Neural cell (in vitro differentiated cells): Measurements from ENCODE around the gene TIMM9. TPM values are rescaled to one million over a fixed set of nuclear protein-coding genes. Genes with fewer than 3 reads are reported as not detected.

Source experiments
- H2AFZ ChIP-seq: fragments of 200-600, 300-800 bp; sonication (generic), shearing (Covaris generic); 2 replicates; pipeline ENCODE4 v1.6.0; 2014; ENCODE audit warnings: low read depth, mild to moderate bottlenecking, antibody characterized with exemption, low read length, moderate library complexity
- H3F3A ChIP-seq: fragments of 200-600 bp; shearing (Covaris generic); 2 replicates; pipeline ENCODE4 v1.6.1; 2016; ENCODE audit warnings: mild to moderate bottlenecking, moderate library complexity, mixed read lengths, antibody characterized with exemption, low read length; ENCODE audit not compliant: insufficient read depth, poor library complexity, severe bottlenecking
- H3K27ac ChIP-seq: fragments of 200-600, 300-800 bp; sonication (generic), shearing (Covaris generic); 2 replicates; pipeline ENCODE4 v1.5.1; 2014; ENCODE audit warnings: mild to moderate bottlenecking, low read length, moderate library complexity
- H3K27me3 ChIP-seq: fragments of 300-800, 200-600 bp; sonication (generic), shearing (Covaris generic); 2 replicates; pipeline ENCODE4 v1.6.0; 2014; ENCODE audit warnings: mild to moderate bottlenecking, low read depth, low read length, moderate library complexity; ENCODE audit not compliant: insufficient read depth
- H3K36me3 ChIP-seq: fragments of 300-800, 200-600 bp; sonication (generic), shearing (Covaris generic); 2 replicates; pipeline ENCODE4 v1.5.1; 2014; ENCODE audit warnings: mild to moderate bottlenecking, antibody characterized with exemption, low read length, moderate library complexity; ENCODE audit not compliant: insufficient read depth
- H3K4me2 ChIP-seq: fragments of 300-800, 200-600 bp; sonication (generic), shearing (Covaris generic); 2 replicates; pipeline ENCODE4 v1.6.0; 2014; ENCODE audit warnings: mild to moderate bottlenecking, low read length
- H3K4me3 ChIP-seq: fragments of 300-800, 200-600 bp; sonication (generic), shearing (Covaris generic); 2 replicates; pipeline ENCODE4 v1.5.1; 2014; ENCODE audit warnings: mild to moderate bottlenecking, low read length, moderate library complexity
- H3K79me2 ChIP-seq: fragments of 200-600 bp; shearing (Covaris generic); replicated peaks from 2 replicates; pipeline ENCODE4 v1.6.0; 2014; ENCODE audit warnings: mild to moderate bottlenecking, low read length, moderate library complexity; ENCODE audit not compliant: insufficient read depth
- H3K9ac ChIP-seq: fragments of 300-800, 200-600 bp; sonication (generic), shearing (Covaris generic); 2 replicates; pipeline ENCODE4 v1.6.1; 2016; ENCODE audit warnings: mild to moderate bottlenecking, low read length, mixed read lengths
- H3K9me2 ChIP-seq: fragments of 200-600 bp; shearing (Covaris generic); 2 replicates; pipeline ENCODE4 v1.6.1; 2016; ENCODE audit warnings: mild to moderate bottlenecking, low read length, mixed read lengths; ENCODE audit not compliant: insufficient read depth
- H3K9me3 ChIP-seq: fragments of 200-600, 300-800 bp; sonication (generic), shearing (Covaris generic); 2 replicates; pipeline ENCODE4 v1.6.1; 2016; ENCODE audit warnings: mild to moderate bottlenecking, mixed run types, low read length, moderate library complexity, mixed read lengths
- H4K20me1 ChIP-seq: fragments of 200-600 bp; shearing (Covaris generic); 2 replicates; pipeline ENCODE4 v1.6.1; 2016; ENCODE audit warnings: mild to moderate bottlenecking, mixed run types; ENCODE audit not compliant: insufficient read depth
- EP300 ChIP-seq: fragments of 450-650 bp; conservative IDR thresholded peaks from 2 replicates; pipeline ENCODE4 v1.6.1; 2014; ENCODE audit warnings: antibody characterized with exemption, mild to moderate bottlenecking, moderate library complexity; ENCODE audit not compliant: poor library complexity, severe bottlenecking
- EZH2 ChIP-seq: fragments of 200-600, 300-800 bp; shearing (Covaris generic), sonication (generic); IDR thresholded peaks from 2 replicates; pipeline ENCODE4 v1.6.1; 2014; ENCODE audit warnings: antibody characterized with exemption, low read length, borderline replicate concordance, mild to moderate bottlenecking; ENCODE audit not compliant: insufficient read depth, poor library complexity, severe bottlenecking
- MXI1 ChIP-seq: fragments of 450-650 bp; conservative IDR thresholded peaks from 2 replicates; pipeline ENCODE4 v1.6.1; 2014; ENCODE audit warnings: antibody characterized with exemption, mild to moderate bottlenecking; ENCODE audit not compliant: poor library complexity, severe bottlenecking
- POLR2AphosphoS5 ChIP-seq: IDR thresholded peaks from 2 replicates; pipeline ENCODE4 v1.6.1; 2012
- RAD21 ChIP-seq: fragments of 450-650 bp; conservative IDR thresholded peaks from 2 replicates; pipeline ENCODE4 v1.6.1; 2014; ENCODE audit warnings: antibody characterized with exemption, mild to moderate bottlenecking, moderate library complexity
- REST ChIP-seq: IDR thresholded peaks from 2 replicates; pipeline ENCODE4 v1.6.1; 2012; ENCODE audit warnings: borderline replicate concordance
- SMC3 ChIP-seq: fragments of 450-650 bp; conservative IDR thresholded peaks from 2 replicates; pipeline ENCODE4 v1.6.1; 2014; ENCODE audit warnings: antibody characterized with exemption, mild to moderate bottlenecking, moderate library complexity; ENCODE audit not compliant: poor library complexity
- TAF1 ChIP-seq: IDR thresholded peaks from 2 replicates; pipeline ENCODE4 v1.6.1; 2012; ENCODE audit warnings: low read depth
- polyA plus RNA-seq: library from polyadenylated mRNA; depleted of rRNA; stranded (reverse); fragments of >200 nt; gene quantifications from 2 replicates; pipeline ENCODE4 v1.2.3, GENCODE V29; 2014
- TF ChIP-seq, protein P1 (sequence below): fragments of 450-650 bp; IDR thresholded peaks from 2 replicates; pipeline ENCODE4 v1.5.1; 2014; ENCODE audit warnings: antibody characterized with exemption, mild to moderate bottlenecking, moderate library complexity; ENCODE audit not compliant: poor library complexity, severe bottlenecking

The TIMM9 gene
- polyA plus RNA-seq, 1 donor from 2014 or later = 51.1 TPM

DNA sequence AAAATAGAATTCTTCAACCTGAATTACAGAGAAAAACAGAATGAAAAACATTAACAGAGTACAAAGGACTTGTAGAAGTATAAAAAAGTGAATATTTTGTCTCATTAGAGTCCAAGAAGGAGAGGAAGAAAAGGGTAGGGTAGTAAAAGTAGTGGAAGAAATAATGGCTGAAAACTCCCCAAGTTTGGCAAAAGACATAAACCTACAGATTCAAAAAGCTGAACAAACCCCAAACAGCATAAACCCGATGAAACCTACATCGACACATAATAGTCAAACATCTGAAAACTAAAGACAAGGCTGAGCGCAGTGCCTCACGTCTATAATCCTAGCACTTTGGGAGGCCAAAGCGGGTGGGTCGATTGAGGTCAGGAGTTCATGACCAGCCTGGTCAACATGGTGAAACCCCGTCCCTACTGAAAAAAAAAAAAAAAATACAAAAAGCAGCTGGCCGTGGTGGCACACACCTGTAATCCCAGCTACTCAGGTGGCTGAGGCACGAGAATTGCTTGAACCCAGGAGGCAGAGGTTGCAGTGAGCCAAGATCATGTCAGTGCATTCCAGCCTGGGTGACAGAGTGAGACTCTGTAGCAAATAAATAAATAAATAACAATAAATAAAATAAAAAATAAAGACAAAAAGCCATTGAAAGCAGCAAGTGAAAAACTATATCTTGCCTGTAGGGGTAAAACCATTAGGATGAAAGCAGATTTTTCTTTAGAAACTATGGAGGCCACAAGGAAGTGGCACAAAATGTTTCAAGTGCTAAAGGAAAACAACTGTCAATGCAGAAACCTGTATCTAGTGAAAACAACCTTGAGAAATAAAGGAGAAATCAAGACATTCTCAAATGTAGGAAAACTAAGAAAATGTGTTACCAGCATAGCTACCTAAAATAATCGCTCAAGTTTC is 11.4 kb downstream of the TIMM9 start (continued):
- TF ChIP-seq MXI1 (no peak), POLR2AphosphoS5 (no peak), SMC3 (no peak)

DNA sequence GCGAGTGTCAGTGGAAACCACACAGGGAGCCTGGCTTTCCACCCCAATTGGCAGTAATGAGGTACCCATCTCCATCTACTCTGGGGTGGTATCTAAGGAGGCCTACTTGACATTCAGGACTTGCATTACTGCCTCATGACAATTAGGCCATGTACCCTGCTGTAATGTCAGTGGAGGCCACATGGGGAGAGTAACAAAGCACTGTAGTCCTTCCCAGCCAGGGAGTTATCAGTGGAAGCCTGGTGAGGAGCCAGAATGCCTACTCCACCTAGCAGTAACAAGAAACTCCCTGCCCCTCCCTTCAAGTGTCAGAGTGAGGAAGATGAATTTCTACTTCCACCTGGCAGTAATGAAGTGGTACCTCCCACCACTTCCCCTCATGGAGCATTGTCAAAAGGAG is 12.5 kb downstream of the TIMM9 start:
- Histone ChIP-seq H3K9me2 (no peaks in the 10 kb centered on the region), H4K20me1 (no peaks in the 10 kb centered on the region), H3K27me3 (no peaks in the 10 kb centered on the region), H3K36me3 (peaks cover 2% of the 10 kb centered on the region), H3K9me3 (no peaks in the 10 kb centered on the region), H3K79me2 (peaks cover 4% of the 10 kb centered on the region), H2AFZ (no peak overlapping the region), H3K27ac (no peak overlapping the region), H3K9ac (no peak overlapping the region), H3K4me3 (no peak overlapping the region), H3K4me2 (no peak overlapping the region), H3F3A (no peaks in the 10 kb centered on the region)
- TF ChIP-seq TAF1 (no peak), POLR2AphosphoS5 (no peak), RAD21 (no peak), EZH2 (no peak), REST (no peak), MXI1 (no peak), SMC3 (no peak), EP300 (no peak)
- TF ChIP-seq, protein P1, sequence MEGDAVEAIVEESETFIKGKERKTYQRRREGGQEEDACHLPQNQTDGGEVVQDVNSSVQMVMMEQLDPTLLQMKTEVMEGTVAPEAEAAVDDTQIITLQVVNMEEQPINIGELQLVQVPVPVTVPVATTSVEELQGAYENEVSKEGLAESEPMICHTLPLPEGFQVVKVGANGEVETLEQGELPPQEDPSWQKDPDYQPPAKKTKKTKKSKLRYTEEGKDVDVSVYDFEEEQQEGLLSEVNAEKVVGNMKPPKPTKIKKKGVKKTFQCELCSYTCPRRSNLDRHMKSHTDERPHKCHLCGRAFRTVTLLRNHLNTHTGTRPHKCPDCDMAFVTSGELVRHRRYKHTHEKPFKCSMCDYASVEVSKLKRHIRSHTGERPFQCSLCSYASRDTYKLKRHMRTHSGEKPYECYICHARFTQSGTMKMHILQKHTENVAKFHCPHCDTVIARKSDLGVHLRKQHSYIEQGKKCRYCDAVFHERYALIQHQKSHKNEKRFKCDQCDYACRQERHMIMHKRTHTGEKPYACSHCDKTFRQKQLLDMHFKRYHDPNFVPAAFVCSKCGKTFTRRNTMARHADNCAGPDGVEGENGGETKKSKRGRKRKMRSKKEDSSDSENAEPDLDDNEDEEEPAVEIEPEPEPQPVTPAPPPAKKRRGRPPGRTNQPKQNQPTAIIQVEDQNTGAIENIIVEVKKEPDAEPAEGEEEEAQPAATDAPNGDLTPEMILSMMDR = no peak

- Histone ChIP-seq H3K9ac (no peak overlapping the region), H4K20me1 (no peaks in the 10 kb centered on the region), H3K4me2 (no peak overlapping the region), H3K9me3 (no peaks in the 10 kb centered on the region), H3K79me2 (peaks cover 4% of the 10 kb centered on the region), H3K27ac (no peak overlapping the region), H3K9me2 (no peaks in the 10 kb centered on the region), H3K4me3 (no peak overlapping the region), H2AFZ (no peak overlapping the region), H3F3A (no peaks in the 10 kb centered on the region), H3K27me3 (no peaks in the 10 kb centered on the region), H3K36me3 (no peaks in the 10 kb centered on the region)
- no peak for TF ChIP-seq MXI1
- no peak for TF ChIP-seq EP300
- no peak for TF ChIP-seq EZH2
- no peak for TF ChIP-seq RAD21
- no peak for TF ChIP-seq REST
- TF ChIP-seq SMC3 = no peak
- no peak for TF ChIP-seq POLR2AphosphoS5
- TF ChIP-seq, protein P1 = no peak
- TF ChIP-seq TAF1 = no peak
These were observed 18.6 kb downstream of the TIMM9 start for GRCh38 chr14:58408681-58409215.
